ENCODE results near the gene BSG.
A peak's percentile ranks its signal among the peaks of the same experiment; 100 is the strongest.
"Not testable (repeated sequence)": the region's sequence is repeated elsewhere in the genome, so short reads cannot be mapped to it uniquely, and the experiment has no call there.

BSG gene

GRCh38 chr19:605061-605971 is 32.9 kb downstream of the BSG start:
- not testable (repeated sequence) for DNase-seq

GRCh38 chr19:607301-608154 is 35.1 kb downstream of the BSG start:
- no peak for DNase-seq

GRCh38 chr19:608155-609003 is 36.0 kb downstream of the BSG start:
- DNase-seq: no peak

- peak in 1 of 2 donors; percentile 37 for DNase-seq
Measured at GRCh38 chr19:609004-609346, 36.6 kb downstream of the BSG start.

GRCh38 chr19:610071-610800 is 37.8 kb downstream of the BSG start:
- peak; percentile 36 to 56 for DNase-seq

- peak; percentile 38 to 70 for DNase-seq
Measured at GRCh38 chr19:610801-611480, 38.5 kb downstream of the BSG start.

- DNase-seq: peak; percentile 26 to 46
Measured at GRCh38 chr19:611481-611868, 39.1 kb downstream of the BSG start.

- DNase-seq: no peak
Measured at GRCh38 chr19:612941-613340, 40.5 kb downstream of the BSG start.

GRCh38 chr19:613732-614567 is 41.6 kb downstream of the BSG start:
- DNase-seq: no peak

- no peak for DNase-seq
Measured at GRCh38 chr19:615619-616018, 43.2 kb downstream of the BSG start.

- no peak for DNase-seq
Measured at GRCh38 chr19:616062-616700, 43.8 kb downstream of the BSG start.

- DNase-seq: no peak
Measured at GRCh38 chr19:616747-617526, 44.5 kb downstream of the BSG start.

GRCh38 chr19:617551-618246 is 45.3 kb downstream of the BSG start:
- DNase-seq: no peak

GRCh38 chr19:618247-618619 is 45.8 kb downstream of the BSG start:
- no peak for DNase-seq

GRCh38 chr19:618674-619285 is 46.4 kb downstream of the BSG start:
- DNase-seq: no peak

- DNase-seq: no peak
Measured at GRCh38 chr19:619286-620002, 47.0 kb downstream of the BSG start.

- DNase-seq: no peak
Measured at GRCh38 chr19:620166-620862, 47.9 kb downstream of the BSG start.

Data from CD4-positive, alpha-beta T cell treated with Interleukin-1 beta for 1 hour (primary cell).